RWPE2 (cell line): ENCODE measurements around the gene PSMB7.

Experiments
- ATAC-seq: fragments of 200-7000 bp; cut with Tn5 transposase; 3 replicates; pipeline ENCODE4 v1.9.1; 2021; ENCODE audit warnings: low read depth
- DNase-seq: peaks from one replicate; pipeline ENCODE4 v3.0.0-alpha.2; 2020; ENCODE audit warnings: low spot score
- H3K27ac ChIP-seq: fragments of 450-650 bp; 2 replicates; pipeline ENCODE4 v1.5.1; 2017; ENCODE audit warnings: mild to moderate bottlenecking; ENCODE audit not compliant: poor library complexity, severe bottlenecking
- H3K27me3 ChIP-seq: fragments of 250-450 bp; sonication (Bioruptor Pico); 2 replicates; pipeline ENCODE4 v1.5.1; 2021; ENCODE audit warnings: mild to moderate bottlenecking, moderate library complexity; ENCODE audit not compliant: insufficient read depth, poor library complexity, severe bottlenecking
- H3K36me3 ChIP-seq: fragments of 250-450 bp; sonication (Bioruptor Pico); 2 replicates; pipeline ENCODE4 v1.5.1; 2020; ENCODE audit warnings: low read depth, mild to moderate bottlenecking, moderate library complexity
- H3K4me1 ChIP-seq: fragments of 250-450 bp; sonication (Bioruptor Pico); 2 replicates; pipeline ENCODE4 v1.5.1; 2021; ENCODE audit warnings: mild to moderate bottlenecking, moderate library complexity; ENCODE audit not compliant: insufficient read depth, poor library complexity, severe bottlenecking
- H3K4me3 ChIP-seq: fragments of 250-450 bp; sonication (Bioruptor Pico); 2 replicates; pipeline ENCODE4 v1.5.1; 2021; ENCODE audit warnings: mild to moderate bottlenecking, moderate library complexity; ENCODE audit not compliant: severe bottlenecking
- H3K9me3 ChIP-seq: fragments of 250-450 bp; sonication (Bioruptor Pico); 2 replicates; pipeline ENCODE4 v1.5.1; 2021; ENCODE audit warnings: mild to moderate bottlenecking, moderate library complexity; ENCODE audit not compliant: severe bottlenecking
- CTCF ChIP-seq: fragments of 450-650 bp; IDR thresholded peaks from one replicate; pipeline ENCODE4 v1.5.1; 2017; ENCODE audit warnings: mild to moderate bottlenecking, moderate library complexity; ENCODE audit not compliant: poor library complexity, severe bottlenecking

Gene PSMB7

GRCh38 chr9:124328285-124328684 lies 87.0 kb downstream of the PSMB7 start:
- ATAC-seq, result no peak
- Histone ChIP-seq H3K27ac (no peak overlapping the region), H3K4me3 (no peak overlapping the region)

GRCh38 chr9:124327491-124327890 lies 87.8 kb downstream of the PSMB7 start:
- Histone ChIP-seq H3K4me1 (no peaks in the 10 kb centered on the region), H3K27ac (no peak overlapping the region), H3K4me3 (no peak overlapping the region), H3K27me3 (no peaks in the 10 kb centered on the region), H3K9me3 (no peaks in the 10 kb centered on the region), H3K36me3 (peaks cover 72% of the 10 kb centered on the region)
- DNase-seq, result no peak
- ATAC-seq, result no peak
- TF ChIP-seq CTCF, result no peak

More at GRCh38 chr9:124328285-124328684, 87.0 kb downstream of the PSMB7 start:
- DNase-seq, result no peak
- peaks cover 66% of the 10 kb centered on the region for H3K36me3 ChIP-seq
- no peaks in the 10 kb centered on the region for H3K4me1 ChIP-seq
- H3K27me3 ChIP-seq, result no peaks in the 10 kb centered on the region
- TF ChIP-seq CTCF, result no peak
- no peaks in the 10 kb centered on the region for H3K9me3 ChIP-seq

- no peak overlapping the region for H3K4me3 ChIP-seq
- TF ChIP-seq CTCF, result no peak
- no peak overlapping the region for H3K27ac ChIP-seq
- no peaks in the 10 kb centered on the region for H3K9me3 ChIP-seq
- H3K27me3 ChIP-seq, result no peaks in the 10 kb centered on the region
- no peaks in the 10 kb centered on the region for H3K4me1 ChIP-seq
- H3K36me3 ChIP-seq, result peaks cover 72% of the 10 kb centered on the region
- ATAC-seq, result no peak
- no peak for DNase-seq
Measured at GRCh38 chr9:124326378-124326777, 88.9 kb downstream of the PSMB7 start.

GRCh38 chr9:124325816-124326215 lies 89.4 kb downstream of the PSMB7 start:
- H3K36me3 ChIP-seq, result peaks cover 77% of the 10 kb centered on the region
- no peak for DNase-seq
- no peak overlapping the region for H3K27ac ChIP-seq
- no peak overlapping the region for H3K4me3 ChIP-seq
- ATAC-seq, result no peak
- no peak for TF ChIP-seq CTCF
- no peaks in the 10 kb centered on the region for H3K9me3 ChIP-seq
- H3K27me3 ChIP-seq, result no peaks in the 10 kb centered on the region
- no peaks in the 10 kb centered on the region for H3K4me1 ChIP-seq

- DNase-seq (no peak), ATAC-seq (no peak)
- Histone ChIP-seq H3K4me1 (no peaks in the 10 kb centered on the region), H3K9me3 (no peaks in the 10 kb centered on the region), H3K27me3 (no peaks in the 10 kb centered on the region), H3K36me3 (peaks cover 67% of the 10 kb centered on the region), H3K4me3 (no peak overlapping the region), H3K27ac (no peak overlapping the region)
- TF ChIP-seq CTCF, result no peak
Measured at GRCh38 chr9:124323904-124324303, 91.3 kb downstream of the PSMB7 start.
